Measurements from ENCODE around the gene OR2D2.
"Not testable (repeated sequence)": the region's sequence is repeated elsewhere in the genome, so short reads cannot be mapped to it uniquely, and the experiment has no call there.

Gene OR2D2

GRCh38 chr11:6876325-6876724, 16.0 kb downstream of the OR2D2 start, which contains the start of gene OR10A4:
Gene OR10A4, plus strand, starts transcription at chr11:6876625. Its CDS starts 23 bp downstream, at chr11:6876648.
- no peak for DNase-seq

- no peak for DNase-seq
Measured at GRCh38 chr11:6875761-6876160, 16.5 kb downstream of the OR2D2 start.

- no peak for DNase-seq
Measured at GRCh38 chr11:6871278-6871677, 21.0 kb downstream of the OR2D2 start.

- no peak for DNase-seq
Measured at GRCh38 chr11:6864438-6864837, 27.9 kb downstream of the OR2D2 start.

GRCh38 chr11:6862961-6863360, 29.3 kb downstream of the OR2D2 start, which contains the start of gene OR10A2:
Gene OR10A2, plus strand, starts transcription at chr11:6863057. Its CDS starts 6,698 bp downstream, at chr11:6869755.
- no peak for DNase-seq

GRCh38 chr11:6856871-6857270, 35.4 kb downstream of the OR2D2 start:
- DNase-seq, result no peak

GRCh38 chr11:6855971-6856541, 36.2 kb downstream of the OR2D2 start:
- no peak for DNase-seq

GRCh38 chr11:6854801-6855200, 37.5 kb downstream of the OR2D2 start:
- DNase-seq, result not testable (repeated sequence)

- no peak for DNase-seq
Measured at GRCh38 chr11:6850526-6850925, 41.8 kb downstream of the OR2D2 start.

GRCh38 chr11:6845383-6845782, 46.9 kb downstream of the OR2D2 start, which contains the start of gene OR10A5:
Gene OR10A5, plus strand, starts transcription at chr11:6845683. Its CDS starts 0 bp downstream, at chr11:6845683.
- no peak for DNase-seq

GRCh38 chr11:6844356-6844755, 47.9 kb downstream of the OR2D2 start:
- DNase-seq, result no peak

GRCh38 chr11:6843670-6844069, 48.6 kb downstream of the OR2D2 start:
- DNase-seq, result no peak

GRCh38 chr11:6841694-6842093, 50.6 kb downstream of the OR2D2 start:
- DNase-seq, result no peak
